Stimulated activated naive CD4-positive, alpha-beta T cell (primary cell): ENCODE measurements around the gene ZNF136.

Experiments used
- DNase-seq, 6 experiments: peaks; one replicate each; lab custom pipeline; 2025; lab: John Stamatoyannopoulos, UW

ZNF136 gene

GRCh38 chr19:12162882-12163806 lies at the start of gene ZNF136:
TSS of gene ZNF136 (plus strand) at chr19:12163096. CDS start at chr19:12163204, 108 bp downstream.
- peak; percentile 82 to 94 (median 88) for DNase-seq

- no peak for DNase-seq
These were observed 49.8 kb upstream of the ZNF136 start for GRCh38 chr19:12113121-12113520.

- no peak for DNase-seq
These were observed 45.5 kb upstream of the ZNF136 start for GRCh38 chr19:12117201-12117970.

GRCh38 chr19:12126707-12127106 lies 36.2 kb upstream of the ZNF136 start:
- DNase-seq, result peak in 3 of 6 experiments; percentile 2 to 10 (median 6)

GRCh38 chr19:12133069-12133468 lies 29.8 kb upstream of the ZNF136 start:
- DNase-seq, result no peak

- peak in 5 of 6 experiments; percentile 10 to 25 (median 22) for DNase-seq
These were observed 25.5 kb upstream of the ZNF136 start for GRCh38 chr19:12137221-12137940.

GRCh38 chr19:12139269-12139668 lies 23.6 kb upstream of the ZNF136 start:
- DNase-seq, result peak in 1 of 6 experiments; percentile 12

GRCh38 chr19:12139885-12140544 lies 22.9 kb upstream of the ZNF136 start, which contains the start of gene ZNF20:
TSS of gene ZNF20 (minus strand) at chr19:12140350. CDS start at chr19:12140182, 168 bp downstream.
- peak; percentile 57 to 89 (median 75) for DNase-seq

- DNase-seq, result peak; percentile 65 to 87 (median 80)
These were observed 22.1 kb upstream of the ZNF136 start for GRCh38 chr19:12140545-12141404.

GRCh38 chr19:12141405-12141736 lies 21.5 kb upstream of the ZNF136 start:
- DNase-seq, result no peak

GRCh38 chr19:12145348-12145747 lies 17.5 kb upstream of the ZNF136 start:
- no peak for DNase-seq

- DNase-seq, result no peak
These were observed 7.5 kb upstream of the ZNF136 start for GRCh38 chr19:12155324-12155860.

GRCh38 chr19:12156223-12157058 lies 6.5 kb upstream of the ZNF136 start, which contains the start of gene ZNF625:
TSS of gene ZNF625 (minus strand) at chr19:12156734. CDS start at chr19:12156558, 176 bp downstream.
- peak in 2 of 6 experiments; percentile 16 to 27 for DNase-seq

- DNase-seq, result no peak
These were observed 3.0 kb upstream of the ZNF136 start for GRCh38 chr19:12159773-12160414.

- no peak for DNase-seq
These were observed 399 bp upstream of the ZNF136 start for GRCh38 chr19:12162513-12162881.

- no peak for DNase-seq
These were observed 930 bp downstream of the ZNF136 start for GRCh38 chr19:12163826-12164225.

GRCh38 chr19:12166626-12167025 lies 3.7 kb downstream of the ZNF136 start:
- DNase-seq, result no peak

GRCh38 chr19:12180377-12180776 lies 17.5 kb downstream of the ZNF136 start:
- DNase-seq, result no peak

- no peak for DNase-seq
These were observed 24.7 kb downstream of the ZNF136 start for GRCh38 chr19:12187625-12188024.
